Hepatocyte (in vitro differentiated cells): ENCODE results near the gene CCDC40. TPM values are rescaled to one million over a fixed set of nuclear protein-coding genes. Genes with fewer than 3 reads are reported as not detected.

Experiments
- DNase-seq: peaks from one replicate; pipeline ENCODE4 v3.0.0-alpha.2; 2016; ENCODE audit warnings: low spot score
- H2AFZ ChIP-seq: fragments of 200-600 bp; sonication (generic); 2 replicates; pipeline ENCODE4 v1.6.0; 2016; ENCODE audit warnings: antibody characterized with exemption, mild to moderate bottlenecking
- H3K27ac ChIP-seq: fragments of 200-600 bp; sonication (generic); 2 replicates; pipeline ENCODE4 v1.5.1; 2016; ENCODE audit warnings: mild to moderate bottlenecking
- H3K27me3 ChIP-seq: fragments of 200-600 bp; sonication (generic); 2 replicates; pipeline ENCODE4 v1.6.1; 2016
- H3K36me3 ChIP-seq: fragments of 200-600 bp; sonication (generic); replicated peaks from 2 replicates; pipeline ENCODE4 v1.5.1; 2016; ENCODE audit warnings: low read depth; ENCODE audit not compliant: insufficient read depth
- H3K4me1 ChIP-seq: fragments of 200-600 bp; sonication (generic); 2 replicates; pipeline ENCODE4 v1.5.1; 2016; ENCODE audit warnings: mild to moderate bottlenecking, moderate library complexity; ENCODE audit not compliant: insufficient read depth
- H3K4me2 ChIP-seq: fragments of 200-600 bp; sonication (generic); 2 replicates; pipeline ENCODE4 v1.6.0; 2016
- H3K4me3 ChIP-seq: fragments of 200-600 bp; sonication (generic); 2 replicates; pipeline ENCODE4 v1.5.1; 2016; ENCODE audit warnings: mild to moderate bottlenecking
- H3K79me2 ChIP-seq: fragments of 200-600 bp; sonication (generic); 2 replicates; pipeline ENCODE4 v1.6.0; 2017; ENCODE audit warnings: mild to moderate bottlenecking
- H3K9me2 ChIP-seq: fragments of 200-600 bp; sonication (generic); replicated peaks from 2 replicates; pipeline ENCODE4 v1.6.0; 2017; ENCODE audit warnings: mild to moderate bottlenecking; ENCODE audit not compliant: insufficient read depth
- H3K9me3 ChIP-seq: fragments of 200-600 bp; sonication (generic); 2 replicates; pipeline ENCODE4 v1.5.1; 2016; ENCODE audit warnings: low read depth, mild to moderate bottlenecking
- H4K20me1 ChIP-seq: fragments of 200-600 bp; sonication (generic); 2 replicates; pipeline ENCODE4 v1.6.0; 2016; ENCODE audit warnings: mild to moderate bottlenecking; ENCODE audit not compliant: insufficient read depth, poor library complexity, severe bottlenecking
- EZH2 ChIP-seq: fragments of 200-600 bp; sonication (generic); IDR thresholded peaks from 2 replicates; pipeline ENCODE4 v1.6.1; 2016; ENCODE audit warnings: antibody characterized with exemption, mild to moderate bottlenecking, borderline replicate concordance
- EZH2phosphoT487 ChIP-seq: fragments of 200-600 bp; sonication (generic); IDR thresholded peaks from one replicate; pipeline ENCODE4 v1.6.1; 2018; ENCODE audit warnings: antibody characterized with exemption, mild to moderate bottlenecking, low read depth, moderate library complexity; ENCODE audit not compliant: unreplicated experiment, severe bottlenecking
- WGBS: methylation state at CpG from one replicate; pipeline ENCODE4 v1.1.6; 2016; ENCODE audit warnings: low lambda C conversion rate; ENCODE audit errors: missing lambda C conversion rate; 5-methylcytosine and 5-hydroxymethylcytosine counted together
- polyA plus RNA-seq: library from polyadenylated mRNA; unstranded; fragments of >200 nt; fragmentation: Nextera tagmentation; extraction: Ambion mirVana; gene quantifications from 2 replicates; pipeline ENCODE4 v1.2.1, GENCODE V29; 2016
- total RNA-seq: library from RNA; depleted of rRNA; stranded (reverse); fragments of >200 nt; gene quantifications from 2 replicates; pipeline ENCODE4 v1.2.3, GENCODE V29; 2014
- TF ChIP-seq, protein P1 (sequence below): fragments of 200-600 bp; sonication (generic); IDR thresholded peaks from 2 replicates; pipeline ENCODE4 v1.5.1; 2016; ENCODE audit warnings: antibody characterized with exemption, mild to moderate bottlenecking; ENCODE audit not compliant: poor library complexity

CCDC40 gene
- total and polyA plus RNA-seq, 2 experiments from 2014 or later, result 2.2 to 4.7 TPM

DNA sequence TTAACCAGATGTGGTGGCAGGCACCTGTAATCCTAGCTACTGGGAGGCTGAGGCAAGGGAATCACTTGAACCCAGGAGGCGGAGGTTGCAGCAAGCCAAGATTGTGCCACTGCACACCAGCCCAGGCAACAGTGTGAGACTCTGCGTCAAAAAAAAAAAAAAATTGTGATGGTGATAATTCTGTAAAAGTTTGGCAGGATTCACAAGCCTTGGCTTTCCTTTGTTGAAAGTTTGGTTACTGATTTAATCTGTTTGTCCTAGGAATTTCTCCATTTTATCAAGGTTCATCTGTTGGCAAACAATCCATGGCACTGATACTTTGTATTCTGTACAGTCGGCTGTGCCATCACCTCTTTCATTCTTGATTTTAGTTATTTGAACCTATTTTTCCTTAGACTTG lies 94.5 kb downstream of the CCDC40 start:
- no peaks in the 10 kb centered on the region for H4K20me1 ChIP-seq
- 70% methylated on average over 3 of the region's 3 CpGs for WGBS
- DNase-seq, result no peak
- H3K9me3 ChIP-seq, result no peaks in the 10 kb centered on the region
- no peak overlapping the region for H3K4me2 ChIP-seq
- no peaks in the 10 kb centered on the region for H3K9me2 ChIP-seq
- H3K4me1 ChIP-seq, result no peaks in the 10 kb centered on the region
- no peak overlapping the region for H3K27ac ChIP-seq
- no peaks in the 10 kb centered on the region for H3K79me2 ChIP-seq
- no peak for TF ChIP-seq EZH2
- H3K36me3 ChIP-seq, result no peaks in the 10 kb centered on the region
- no peak overlapping the region for H3K4me3 ChIP-seq
- no peaks in the 10 kb centered on the region for H3K27me3 ChIP-seq
- no peak overlapping the region for H2AFZ ChIP-seq

DNA sequence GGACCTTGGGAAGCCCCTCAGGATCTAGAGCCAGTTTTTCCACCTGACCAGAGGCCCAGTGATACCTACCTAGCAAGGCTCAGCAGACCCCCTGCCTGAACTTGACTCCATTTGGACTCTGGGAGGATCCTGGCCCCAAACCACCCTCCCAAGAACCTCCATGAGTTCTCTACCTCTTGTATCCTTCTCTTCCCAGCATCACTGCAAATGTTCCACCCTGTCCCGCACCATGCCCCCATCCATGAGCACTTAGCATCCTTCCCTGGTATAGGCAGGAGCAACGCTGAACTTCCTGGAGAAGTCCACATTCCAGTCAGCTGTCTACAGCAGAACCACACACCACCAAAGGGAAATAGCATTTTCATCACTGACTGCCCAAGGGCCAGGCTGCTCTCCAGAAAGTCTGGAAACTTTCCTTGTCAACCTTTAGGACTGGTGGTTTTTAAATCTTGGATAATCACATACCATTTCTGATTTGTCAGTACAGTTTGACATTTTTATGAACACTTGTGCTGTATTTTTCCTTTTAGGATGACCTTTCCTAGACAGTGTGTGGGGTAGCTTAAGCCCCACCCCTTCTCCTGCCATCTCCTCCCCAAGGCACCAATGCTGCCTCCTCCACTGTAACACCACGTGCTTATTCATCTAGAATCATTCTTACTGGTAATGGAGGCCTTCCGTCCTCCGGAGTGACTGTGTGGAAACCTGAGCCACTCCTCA lies 96.6 kb downstream of the CCDC40 start:
- 97% methylated on average over 5 of the region's 5 CpGs for WGBS
- no peak overlapping the region for H3K4me2 ChIP-seq

GRCh38 chr17:80133626-80133970 lies 97.2 kb downstream of the CCDC40 start:
- Histone ChIP-seq H3K27me3 (no peaks in the 10 kb centered on the region), H3K36me3 (no peaks in the 10 kb centered on the region), H2AFZ (no peak overlapping the region), H3K79me2 (no peaks in the 10 kb centered on the region), H3K4me1 (no peaks in the 10 kb centered on the region), H3K4me2 (no peak overlapping the region), H4K20me1 (no peaks in the 10 kb centered on the region), H3K9me3 (no peaks in the 10 kb centered on the region), H3K4me3 (no peak overlapping the region), H3K9me2 (no peaks in the 10 kb centered on the region), H3K27ac (no peak overlapping the region)
- no peak for TF ChIP-seq EZH2phosphoT487
- no peak for DNase-seq
- WGBS, result 99% methylated on average over 6 of the region's 6 CpGs

More for the DNA sequence above, 96.6 kb downstream of the CCDC40 start:
- H3K9me2 ChIP-seq, result no peaks in the 10 kb centered on the region
- no peak overlapping the region for H2AFZ ChIP-seq
- H3K27ac ChIP-seq, result no peak overlapping the region
- H3K27me3 ChIP-seq, result no peaks in the 10 kb centered on the region
- no peaks in the 10 kb centered on the region for H3K79me2 ChIP-seq
- H4K20me1 ChIP-seq, result no peaks in the 10 kb centered on the region
- no peaks in the 10 kb centered on the region for H3K36me3 ChIP-seq
- TF ChIP-seq, protein P1, sequence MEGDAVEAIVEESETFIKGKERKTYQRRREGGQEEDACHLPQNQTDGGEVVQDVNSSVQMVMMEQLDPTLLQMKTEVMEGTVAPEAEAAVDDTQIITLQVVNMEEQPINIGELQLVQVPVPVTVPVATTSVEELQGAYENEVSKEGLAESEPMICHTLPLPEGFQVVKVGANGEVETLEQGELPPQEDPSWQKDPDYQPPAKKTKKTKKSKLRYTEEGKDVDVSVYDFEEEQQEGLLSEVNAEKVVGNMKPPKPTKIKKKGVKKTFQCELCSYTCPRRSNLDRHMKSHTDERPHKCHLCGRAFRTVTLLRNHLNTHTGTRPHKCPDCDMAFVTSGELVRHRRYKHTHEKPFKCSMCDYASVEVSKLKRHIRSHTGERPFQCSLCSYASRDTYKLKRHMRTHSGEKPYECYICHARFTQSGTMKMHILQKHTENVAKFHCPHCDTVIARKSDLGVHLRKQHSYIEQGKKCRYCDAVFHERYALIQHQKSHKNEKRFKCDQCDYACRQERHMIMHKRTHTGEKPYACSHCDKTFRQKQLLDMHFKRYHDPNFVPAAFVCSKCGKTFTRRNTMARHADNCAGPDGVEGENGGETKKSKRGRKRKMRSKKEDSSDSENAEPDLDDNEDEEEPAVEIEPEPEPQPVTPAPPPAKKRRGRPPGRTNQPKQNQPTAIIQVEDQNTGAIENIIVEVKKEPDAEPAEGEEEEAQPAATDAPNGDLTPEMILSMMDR, result no peak
- no peak for TF ChIP-seq EZH2phosphoT487
- TF ChIP-seq EZH2, result no peak
- H3K9me3 ChIP-seq, result no peaks in the 10 kb centered on the region
- H3K4me1 ChIP-seq, result no peaks in the 10 kb centered on the region
- DNase-seq, result no peak
- H3K4me3 ChIP-seq, result no peak overlapping the region

GRCh38 chr17:80137131-80137530 lies 100.7 kb downstream of the CCDC40 start:
- no peaks in the 10 kb centered on the region for H4K20me1 ChIP-seq
- WGBS, result 98% methylated on average over 9 of the region's 9 CpGs
- TF ChIP-seq EZH2phosphoT487 (no peak), EZH2 (no peak)
- TF ChIP-seq, protein P1, result no peak
- no peaks in the 10 kb centered on the region for H3K36me3 ChIP-seq
- no peak overlapping the region for H3K4me3 ChIP-seq
- no peak for DNase-seq
- no peaks in the 10 kb centered on the region for H3K9me3 ChIP-seq
- no peaks in the 10 kb centered on the region for H3K4me1 ChIP-seq
- H3K9me2 ChIP-seq, result no peaks in the 10 kb centered on the region
- no peaks in the 10 kb centered on the region for H3K27me3 ChIP-seq
- H2AFZ ChIP-seq, result no peak overlapping the region
- no peak overlapping the region for H3K27ac ChIP-seq
- H3K79me2 ChIP-seq, result peaks cover 4% of the 10 kb centered on the region
- no peak overlapping the region for H3K4me2 ChIP-seq
